GM18511 (cell line): ENCODE results near the gene LHPP.
A peak's percentile ranks its signal among the peaks of the same experiment; 100 is the strongest.

Experiments
- ATAC-seq: cut with Tn5 transposase; IDR thresholded peaks from one replicate; pipeline ENCODE4 v1.9.1; 2021; ENCODE audit warnings: mild to moderate bottlenecking, moderate library complexity; ENCODE audit not compliant: unreplicated experiment

The LHPP gene

DNA sequence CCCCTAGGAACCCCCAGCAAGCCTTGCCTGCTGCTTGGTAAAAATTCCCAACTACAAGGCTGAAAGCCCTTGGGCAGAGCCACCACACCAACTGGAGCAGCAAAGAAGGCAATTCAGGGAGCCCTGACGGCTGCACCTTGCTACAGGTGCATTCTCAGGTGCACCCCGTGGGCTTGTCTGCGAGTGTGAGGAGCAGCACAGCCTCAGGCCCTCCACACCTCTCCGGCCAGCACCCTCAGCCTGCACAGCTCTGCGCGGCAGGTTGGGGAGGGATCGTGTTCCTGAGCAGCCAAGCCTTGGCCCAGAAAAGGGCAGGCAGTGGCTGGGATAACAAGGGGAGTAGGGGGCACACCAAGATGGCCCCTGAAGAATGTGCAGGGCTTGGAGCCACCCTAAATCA, 178.4 kb downstream of the LHPP start:
- no peak for ATAC-seq

DNA sequence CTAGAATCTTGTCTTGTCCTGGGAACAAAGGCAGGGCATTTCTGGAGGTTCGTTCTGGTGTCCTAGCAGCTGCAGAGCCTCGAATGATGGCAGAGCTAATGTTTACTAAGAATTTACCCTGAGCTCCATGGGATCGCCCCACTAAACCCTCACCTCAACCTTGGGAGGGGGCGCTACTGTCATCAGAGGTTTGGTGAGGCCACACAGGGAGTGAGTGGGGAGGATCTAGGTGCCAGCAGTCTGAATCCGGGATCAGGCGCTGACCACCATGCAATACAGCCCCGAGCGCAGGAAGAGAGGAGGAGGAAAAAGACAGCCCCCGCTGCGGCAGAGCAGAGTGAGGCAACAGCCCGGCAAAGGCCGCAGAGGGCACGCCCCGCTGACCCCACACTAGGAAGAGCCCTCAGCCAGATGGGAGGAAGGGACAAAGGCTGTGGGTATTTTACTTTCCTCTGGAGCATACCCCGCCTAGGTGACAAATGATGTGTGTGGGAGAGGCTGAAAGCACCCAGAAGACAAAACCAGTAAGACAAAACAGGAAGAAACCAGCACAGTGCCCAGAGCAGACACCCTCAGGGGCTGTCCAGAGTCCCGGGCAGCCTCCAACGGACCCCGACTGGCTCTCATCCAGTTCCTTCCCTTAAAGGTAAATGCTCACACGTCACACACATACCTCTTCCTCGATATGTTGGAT, 179.1 kb downstream of the LHPP start:
- ATAC-seq, result peak; percentile 58

DNA sequence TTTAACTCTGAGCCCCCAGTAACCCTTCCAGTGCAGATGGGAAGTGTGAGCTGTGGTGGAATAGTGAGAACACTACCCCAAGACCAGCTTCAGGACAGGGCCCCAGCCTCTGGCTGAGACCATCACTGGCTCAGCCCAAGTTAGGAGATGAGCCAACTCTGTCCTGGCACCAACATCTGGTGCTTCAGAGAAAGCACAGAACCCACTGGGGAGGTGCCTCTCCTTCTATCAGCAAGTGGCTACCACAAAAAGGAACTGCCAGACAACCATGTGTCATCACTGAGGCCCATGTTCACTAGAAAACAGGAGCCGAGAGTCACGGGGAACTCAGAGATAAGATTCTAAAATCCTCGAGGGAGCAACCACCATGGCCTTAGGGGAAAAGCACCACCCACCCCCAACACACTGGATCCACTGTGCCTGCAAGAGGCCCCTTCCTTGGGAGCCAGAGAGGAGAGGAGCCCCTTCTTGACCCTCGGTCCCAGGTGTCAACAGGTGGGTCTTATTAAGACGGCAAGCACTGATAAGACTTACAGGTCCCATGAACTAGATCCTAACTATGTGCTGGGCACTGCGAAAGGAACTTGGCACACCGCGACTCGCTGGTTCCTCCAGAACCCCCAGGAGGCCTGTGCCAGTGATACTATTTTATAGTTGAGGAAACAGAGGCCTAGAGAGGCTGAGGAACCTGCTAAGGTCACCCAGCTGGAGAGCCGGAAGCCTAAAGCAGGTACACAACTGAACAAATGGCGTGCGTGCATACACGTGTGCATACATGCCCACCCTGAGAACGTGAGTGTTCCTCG, 179.9 kb downstream of the LHPP start:
- ATAC-seq, result peak; percentile 60

DNA sequence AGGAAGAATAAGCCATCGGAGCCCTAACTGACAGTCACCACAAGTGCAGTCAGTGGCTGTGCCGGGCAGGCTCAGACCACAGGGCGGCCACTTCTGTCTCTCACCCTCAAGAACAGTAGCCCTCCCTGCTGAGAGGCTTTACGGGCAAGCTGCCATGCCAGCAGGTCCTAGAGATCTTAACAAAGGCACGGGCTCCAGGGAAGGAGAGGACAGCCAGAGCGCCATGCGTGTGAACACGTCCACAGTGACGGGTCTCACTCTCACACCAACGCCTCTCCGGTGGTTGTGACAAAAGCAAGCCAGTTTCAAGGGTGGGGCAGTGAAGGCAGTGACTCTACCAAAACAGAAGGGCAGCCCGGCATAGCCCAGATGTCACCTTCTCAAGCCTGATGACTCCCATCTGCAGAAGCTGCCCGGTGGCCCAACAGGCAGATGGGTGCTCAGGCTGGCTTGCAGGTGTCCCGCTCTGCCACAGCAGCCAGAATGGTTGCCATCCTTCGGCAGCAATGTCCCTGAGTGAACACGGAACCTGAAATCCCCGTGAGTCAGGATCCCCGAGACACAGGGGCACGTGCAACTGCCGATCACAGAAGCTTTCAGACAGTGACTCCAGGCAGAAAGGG, 180.6 kb downstream of the LHPP start:
- ATAC-seq, result peak; percentile 5

DNA sequence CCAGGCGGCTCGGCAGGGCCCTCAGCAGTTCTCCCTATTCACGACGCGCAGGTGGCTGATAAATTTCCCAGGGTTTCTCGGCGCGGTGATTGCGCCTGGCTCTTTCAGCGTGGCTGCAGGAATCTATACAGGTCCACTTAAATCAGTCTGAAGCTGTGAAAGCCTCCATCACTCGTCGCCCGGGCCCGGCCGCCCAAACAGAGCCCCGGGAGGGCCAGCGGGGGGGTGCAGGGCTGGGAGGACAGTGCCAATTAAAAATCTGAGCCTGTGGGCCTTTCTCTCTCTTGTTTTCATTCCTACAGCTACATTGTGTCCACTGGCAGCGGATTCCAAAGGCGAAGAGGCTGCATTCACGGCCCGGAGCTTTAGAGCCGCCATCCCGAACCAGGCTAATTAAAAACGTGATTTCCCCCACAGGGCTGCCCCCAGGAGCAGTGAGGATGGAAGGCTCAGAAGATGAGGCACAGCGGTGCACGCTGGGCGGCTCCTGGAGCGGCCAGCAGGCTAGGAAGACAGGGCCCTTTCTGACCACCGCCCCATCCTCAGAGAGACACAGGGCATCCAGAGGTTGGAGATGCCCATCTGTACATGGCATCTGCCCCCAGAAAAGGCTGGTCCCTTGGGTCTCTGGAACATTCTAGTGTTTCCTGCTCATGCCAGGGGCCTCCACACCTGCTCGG, 181.8 kb downstream of the LHPP start:
- no peak for ATAC-seq

DNA sequence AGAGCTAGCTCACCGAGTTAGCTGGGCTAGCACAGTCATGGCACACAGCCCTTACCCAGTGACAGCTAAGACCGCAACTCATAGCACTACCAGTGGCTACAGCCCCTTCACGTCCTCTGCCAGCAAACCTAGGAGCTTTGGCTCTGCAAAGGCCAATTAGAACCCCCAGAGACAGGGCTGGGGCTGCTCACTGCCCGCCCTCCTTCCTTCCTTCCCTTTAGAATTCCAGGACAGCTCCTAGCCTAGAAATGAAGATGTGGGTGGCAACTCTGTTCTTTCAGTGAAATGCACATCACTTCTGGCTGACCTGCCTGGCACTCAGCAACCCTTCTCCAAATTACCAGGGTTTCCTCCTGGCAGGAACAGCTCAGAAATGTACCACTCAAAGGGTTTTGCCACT, 182.6 kb downstream of the LHPP start:
- ATAC-seq, result no peak

DNA sequence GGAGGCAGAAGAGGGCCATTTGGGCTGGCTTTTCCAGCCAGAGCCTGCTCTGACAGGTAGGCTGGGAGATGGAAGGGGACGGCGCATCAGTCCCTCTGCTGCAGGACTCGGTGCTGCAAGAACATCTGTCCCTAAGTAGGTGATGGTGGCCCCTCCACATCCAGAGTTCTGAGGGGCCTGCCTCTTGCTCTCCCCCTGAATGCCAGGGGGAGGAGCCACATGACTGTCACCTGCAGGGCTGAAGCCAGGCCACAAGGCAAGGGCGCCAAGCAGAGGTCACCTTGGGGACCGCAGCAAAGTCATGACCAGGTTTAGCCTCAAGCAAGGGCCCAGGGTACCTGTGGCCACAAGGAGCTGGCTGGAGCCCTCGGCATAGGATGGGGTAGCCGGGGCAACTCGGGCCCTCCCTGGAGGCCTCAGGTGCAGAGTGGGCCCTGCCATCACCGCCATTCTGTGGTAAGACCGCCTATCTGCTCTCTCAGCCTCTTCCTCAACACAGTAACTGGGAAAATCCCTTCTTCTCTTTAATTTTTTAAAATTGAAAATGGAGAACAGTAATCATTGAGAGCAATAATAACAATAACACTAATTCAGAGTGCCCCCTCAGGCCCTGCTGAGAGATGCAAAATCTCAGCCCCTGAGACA, 183.3 kb downstream of the LHPP start:
- no peak for ATAC-seq

DNA sequence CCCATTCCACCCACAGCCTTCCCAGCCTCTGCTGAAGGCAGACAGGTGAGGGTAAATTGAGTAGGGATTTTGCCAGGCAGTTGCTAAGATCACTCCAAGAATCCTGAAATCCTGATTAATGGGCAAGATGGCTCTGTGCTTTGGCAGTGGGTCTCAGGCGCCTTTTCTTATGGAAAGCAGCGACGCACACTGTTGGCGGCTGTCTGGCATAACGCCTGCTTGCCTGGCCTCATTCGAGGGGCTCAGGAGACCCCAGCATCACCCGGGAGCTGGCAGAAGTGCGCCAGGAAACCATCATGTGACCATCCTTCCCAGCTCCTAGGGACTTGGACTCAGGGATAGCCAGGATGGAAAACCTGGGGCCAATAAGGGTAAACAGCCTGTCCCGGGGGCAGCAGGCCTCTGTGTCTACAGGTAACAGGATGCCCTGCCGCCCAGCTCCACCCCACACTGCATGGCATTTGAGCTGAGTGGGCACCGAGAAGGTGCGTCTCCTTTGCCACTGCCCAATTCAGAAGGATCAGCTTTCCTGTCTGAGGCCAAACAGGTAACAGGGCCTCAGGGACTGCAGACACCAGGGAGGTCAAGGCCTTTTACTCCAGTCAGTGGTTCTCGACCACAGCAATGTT, 184.0 kb downstream of the LHPP start:
- ATAC-seq, result no peak

DNA sequence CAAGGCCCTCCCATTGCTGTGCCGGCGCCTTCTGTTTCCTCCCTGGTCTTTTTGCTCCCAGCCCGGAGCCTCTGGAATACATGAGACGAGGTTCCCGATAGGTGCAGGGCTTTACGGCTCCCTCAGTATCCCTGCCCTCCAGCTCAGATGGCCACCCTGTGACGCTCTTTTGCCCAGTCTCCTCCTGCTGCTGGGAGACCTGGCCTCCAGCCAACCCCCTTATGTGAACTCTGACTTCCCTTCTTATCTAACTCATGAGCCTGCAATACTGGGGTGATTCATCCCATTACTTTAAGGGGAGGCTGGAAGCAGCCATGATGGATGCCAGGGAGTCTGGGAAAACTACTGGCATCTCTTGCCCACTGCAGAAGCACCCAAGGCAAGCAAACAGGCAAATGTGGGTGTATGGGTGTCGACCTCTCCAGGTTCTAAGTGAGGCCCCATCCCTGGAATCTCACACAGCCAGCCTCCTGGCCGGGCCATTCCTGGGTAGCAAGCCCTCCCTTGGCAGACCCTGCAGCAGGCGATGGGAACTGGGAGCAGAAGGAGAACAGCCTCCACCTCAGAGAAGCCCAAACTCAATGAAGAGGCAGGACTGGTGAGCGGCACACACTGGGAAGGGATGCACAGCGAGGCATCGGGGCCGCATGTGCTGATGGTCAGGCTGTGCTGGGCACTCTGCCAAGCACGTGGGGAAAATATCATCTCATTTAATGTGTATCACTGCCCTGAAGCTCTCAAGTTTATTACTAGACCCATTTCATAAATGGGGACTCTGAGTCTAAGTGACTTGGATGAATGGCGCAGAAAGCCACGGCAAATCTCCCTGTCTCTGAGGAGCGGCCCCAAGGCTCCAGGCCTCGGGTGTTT, 185.1 kb downstream of the LHPP start:
- no peak for ATAC-seq

DNA sequence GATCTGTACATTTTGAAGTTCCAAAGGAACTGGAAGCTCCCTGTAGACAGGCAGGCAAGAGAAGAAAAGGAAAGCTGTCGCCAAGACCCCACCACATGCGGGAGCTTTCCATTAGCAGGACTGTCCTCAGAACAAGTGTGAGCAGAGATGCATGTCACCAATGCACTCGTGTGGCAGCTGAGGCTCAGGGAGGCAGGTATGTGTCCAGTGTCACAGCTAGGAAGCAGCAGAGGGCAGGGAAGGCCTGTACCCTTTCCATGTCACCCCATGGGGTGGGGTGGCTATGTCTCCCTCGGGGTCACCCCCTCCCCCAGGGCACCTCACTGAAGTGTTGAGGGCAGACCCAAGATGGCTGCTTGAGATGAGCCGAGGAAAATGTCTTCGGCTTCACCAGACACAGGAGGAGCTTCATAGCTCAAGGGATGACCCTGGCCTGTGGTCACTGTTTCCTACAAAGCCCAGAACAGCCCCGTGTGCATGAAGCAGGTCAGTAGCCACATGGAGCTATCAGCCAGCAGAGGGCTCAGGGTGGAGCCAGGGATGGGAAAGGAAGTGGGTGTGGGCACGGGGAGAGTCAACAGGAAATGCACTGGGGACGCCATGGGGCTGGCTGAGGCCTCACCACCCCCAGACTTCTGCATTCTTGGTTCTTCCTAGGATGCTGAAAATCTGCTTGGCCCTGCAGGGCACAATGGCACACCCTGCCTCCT, 186.0 kb downstream of the LHPP start:
- ATAC-seq, result peak; percentile 65

DNA sequence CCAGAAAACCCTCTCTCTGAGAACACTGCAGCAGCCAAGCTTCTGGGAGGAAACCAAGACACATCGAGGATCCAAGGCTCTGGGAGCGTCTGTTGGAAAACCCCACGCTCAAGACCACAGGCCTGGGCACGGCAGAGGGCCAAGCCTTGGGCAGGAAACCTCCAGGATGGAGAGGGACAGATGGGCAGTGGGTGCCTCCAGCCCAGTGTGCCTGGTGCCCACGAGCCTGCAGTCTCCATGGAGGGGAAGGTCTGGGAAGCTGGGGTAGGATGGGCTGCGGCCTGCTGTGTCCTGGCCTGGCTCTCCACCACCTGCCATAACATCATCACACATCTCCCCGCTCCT, 186.5 kb downstream of the LHPP start:
- ATAC-seq, result no peak

DNA sequence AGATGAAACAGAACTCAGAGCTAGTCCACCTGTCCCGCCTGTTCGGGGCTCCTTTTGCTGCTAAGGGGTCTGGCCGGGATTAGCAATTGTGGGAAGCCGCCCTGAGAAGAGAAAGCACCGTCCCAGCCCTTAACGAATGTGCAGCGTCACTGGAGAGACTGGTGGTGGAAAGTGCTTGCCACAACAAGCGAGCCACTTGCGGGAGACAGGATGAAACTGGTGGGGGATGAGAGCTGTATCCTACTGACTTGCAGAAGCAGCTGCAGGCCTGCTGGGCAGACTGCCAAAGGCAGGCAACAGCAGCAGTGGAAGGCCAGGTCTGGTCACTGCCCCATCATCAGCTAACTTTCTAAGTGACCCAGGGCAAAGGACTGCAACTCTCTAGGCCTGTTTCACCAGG, 187.1 kb downstream of the LHPP start:
- ATAC-seq, result no peak

DNA sequence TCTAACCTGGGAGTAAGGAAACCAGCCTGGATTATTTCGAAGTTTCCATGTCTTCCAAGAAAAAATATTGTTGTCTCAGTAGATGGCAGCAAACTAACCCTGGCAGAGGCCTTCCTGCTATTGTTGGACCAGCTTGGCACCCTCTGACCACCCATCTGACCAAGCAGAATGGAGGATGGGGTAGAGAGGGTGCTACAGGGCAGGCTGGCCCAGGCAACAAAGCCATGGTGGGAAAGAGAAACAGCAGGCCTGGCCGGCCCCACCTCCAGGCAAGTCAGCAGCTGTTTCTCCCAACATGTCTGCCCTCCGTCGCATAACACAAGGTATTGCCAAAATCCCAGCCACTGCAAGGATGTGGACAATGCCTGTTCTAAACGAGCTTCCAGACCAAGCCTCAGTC, 187.6 kb downstream of the LHPP start:
- no peak for ATAC-seq

DNA sequence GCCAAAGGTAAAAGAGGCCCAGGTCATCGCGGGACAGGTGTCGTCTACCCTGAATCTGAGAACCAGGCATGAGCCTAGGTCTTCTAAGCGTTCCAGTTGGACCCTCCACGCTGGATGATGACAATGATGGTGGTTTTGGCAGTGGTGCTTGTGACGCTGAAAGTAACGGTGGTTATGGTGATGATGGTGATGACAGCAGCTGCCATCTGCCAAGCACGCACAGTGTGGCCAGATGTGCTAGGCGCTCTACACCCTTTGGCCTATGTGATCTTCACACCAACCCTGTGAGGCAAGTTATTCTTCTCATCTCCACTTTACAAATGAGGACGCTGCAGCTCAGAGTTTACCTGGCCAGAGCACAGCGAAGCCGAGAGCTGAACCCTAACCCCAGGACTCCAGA, 188.6 kb downstream of the LHPP start:
- ATAC-seq, result no peak

DNA sequence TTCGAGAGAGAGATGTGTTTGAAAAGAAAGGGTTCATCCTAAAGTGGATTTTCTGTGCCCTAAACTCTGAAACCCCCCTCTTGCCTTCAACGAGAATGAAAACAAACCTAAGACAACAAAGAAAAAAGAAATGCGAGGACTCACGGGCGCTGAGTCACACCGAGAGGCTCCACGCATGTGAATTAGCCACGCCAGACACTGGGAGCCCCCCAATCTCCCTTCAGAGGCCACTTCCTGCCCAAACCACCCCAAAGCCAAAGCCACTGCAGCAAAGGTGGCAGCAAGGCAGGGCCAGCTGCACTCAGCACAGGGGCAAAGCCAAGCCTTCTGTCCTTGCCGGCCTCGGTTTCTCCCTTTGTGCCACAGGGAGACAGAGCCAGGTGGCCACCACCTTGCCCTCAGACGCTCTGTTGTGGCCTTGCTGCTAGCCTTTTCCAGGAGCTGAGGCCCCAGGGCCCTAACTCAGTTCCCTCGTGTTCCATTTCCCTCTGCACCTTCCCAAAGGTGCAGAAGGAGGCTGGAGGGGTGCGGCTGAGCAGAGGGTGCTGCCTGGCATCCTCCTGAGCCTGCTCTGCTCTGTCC, 189.3 kb downstream of the LHPP start:
- peak; percentile 46 for ATAC-seq

DNA sequence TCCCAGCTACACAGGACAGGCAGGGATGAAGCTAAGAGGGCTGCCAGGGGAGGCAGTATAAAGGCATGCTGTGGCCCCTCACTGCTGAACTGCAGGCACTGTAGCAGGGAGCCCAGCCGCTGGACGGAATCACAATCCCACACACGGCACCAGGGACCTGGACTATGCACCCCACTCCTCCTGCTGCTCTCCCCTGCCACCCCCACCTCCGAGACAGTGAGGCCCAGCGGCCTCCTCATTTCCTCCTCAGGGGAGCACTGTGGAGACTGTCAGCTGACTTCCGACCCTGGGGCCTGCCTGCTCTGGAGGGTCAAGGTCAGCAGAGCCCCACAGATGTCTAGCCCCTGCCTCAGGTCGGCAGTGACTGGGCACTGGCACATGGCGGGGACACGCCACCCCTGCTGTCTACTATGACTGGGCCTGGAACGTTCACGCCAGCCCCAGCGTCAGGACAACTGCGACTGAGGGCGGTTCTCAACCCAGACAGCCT, 189.8 kb downstream of the LHPP start:
- ATAC-seq, result peak; percentile 6

DNA sequence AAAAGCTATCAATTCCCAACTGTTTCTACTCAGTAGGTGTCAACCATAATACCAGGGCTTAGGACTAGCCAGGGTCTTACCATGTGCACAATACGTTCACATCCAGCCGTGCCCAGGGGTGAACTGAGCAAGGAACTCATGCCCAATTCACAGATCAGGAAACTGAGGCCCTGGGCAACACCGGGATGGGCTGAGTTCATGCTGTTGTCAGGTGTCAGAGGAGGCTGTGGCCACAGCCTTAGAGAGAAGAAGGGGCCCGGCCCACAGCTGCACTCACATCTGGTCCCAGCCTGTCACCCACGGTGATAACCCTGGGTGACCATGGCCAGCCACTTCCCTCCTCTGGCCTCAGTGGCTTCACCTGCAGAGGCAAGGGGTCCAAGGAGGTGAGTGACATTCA, 190.6 kb downstream of the LHPP start:
- no peak for ATAC-seq

DNA sequence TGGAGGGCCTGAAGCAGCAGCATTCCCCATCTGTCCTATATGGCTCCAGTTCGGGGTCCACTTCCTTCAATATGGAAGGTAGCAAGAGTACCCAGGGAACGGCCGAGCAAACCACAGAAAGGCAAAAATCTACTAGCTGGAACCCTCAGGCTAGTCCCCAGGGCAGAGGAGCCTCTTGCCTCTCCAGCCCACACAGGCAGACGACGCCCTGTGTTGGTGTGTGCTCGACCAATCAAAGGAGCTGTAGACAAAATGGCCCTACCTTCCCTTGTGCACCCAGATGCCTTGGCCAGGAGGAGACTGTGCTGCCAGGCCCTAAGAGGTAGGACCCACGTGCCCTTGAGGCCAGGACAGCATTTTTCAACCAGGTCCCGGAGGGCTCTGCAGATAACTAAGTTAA, 191.1 kb downstream of the LHPP start:
- ATAC-seq, result no peak

DNA sequence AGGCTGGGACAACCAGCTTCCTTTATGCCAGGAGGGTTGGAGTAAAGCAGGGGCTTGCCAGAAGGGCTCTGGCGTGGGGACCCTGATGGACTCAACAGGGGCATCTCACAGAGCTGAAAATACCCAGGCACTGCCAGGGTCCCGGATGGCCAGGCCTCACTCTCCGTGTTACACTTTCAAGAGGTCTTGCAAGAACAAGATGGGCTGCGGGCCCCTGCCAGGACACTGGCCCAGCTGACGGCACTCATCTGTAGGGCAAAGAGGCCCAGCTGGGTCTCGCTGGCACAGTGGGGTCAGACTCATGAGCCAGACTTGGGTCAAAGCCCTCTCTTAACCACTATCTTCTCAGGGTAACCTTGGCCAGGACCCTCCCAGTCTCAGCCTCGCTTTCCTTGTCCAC, 191.7 kb downstream of the LHPP start:
- ATAC-seq, result no peak
